Measurements from ENCODE around the gene NCOA5.

DNA sequence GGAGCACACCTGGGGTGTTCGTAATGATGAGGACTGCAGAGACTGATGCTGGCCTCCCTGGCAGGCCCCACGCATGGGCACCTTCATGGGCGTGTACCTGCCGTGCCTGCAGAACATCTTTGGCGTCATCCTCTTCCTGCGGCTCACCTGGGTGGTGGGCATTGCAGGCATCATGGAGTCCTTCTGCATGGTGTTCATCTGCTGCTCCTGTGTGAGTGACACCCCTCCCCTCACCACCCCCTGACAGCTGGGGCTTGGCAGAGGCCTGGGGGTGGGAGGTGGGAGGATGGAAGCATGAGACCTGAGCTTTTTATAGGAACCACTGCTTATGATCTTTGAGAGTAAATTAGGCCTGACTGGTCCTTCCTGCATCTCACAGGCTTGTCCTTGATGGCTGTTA is 54.0 kb downstream of the NCOA5 start:
- TF ChIP-seq, protein P1, sequence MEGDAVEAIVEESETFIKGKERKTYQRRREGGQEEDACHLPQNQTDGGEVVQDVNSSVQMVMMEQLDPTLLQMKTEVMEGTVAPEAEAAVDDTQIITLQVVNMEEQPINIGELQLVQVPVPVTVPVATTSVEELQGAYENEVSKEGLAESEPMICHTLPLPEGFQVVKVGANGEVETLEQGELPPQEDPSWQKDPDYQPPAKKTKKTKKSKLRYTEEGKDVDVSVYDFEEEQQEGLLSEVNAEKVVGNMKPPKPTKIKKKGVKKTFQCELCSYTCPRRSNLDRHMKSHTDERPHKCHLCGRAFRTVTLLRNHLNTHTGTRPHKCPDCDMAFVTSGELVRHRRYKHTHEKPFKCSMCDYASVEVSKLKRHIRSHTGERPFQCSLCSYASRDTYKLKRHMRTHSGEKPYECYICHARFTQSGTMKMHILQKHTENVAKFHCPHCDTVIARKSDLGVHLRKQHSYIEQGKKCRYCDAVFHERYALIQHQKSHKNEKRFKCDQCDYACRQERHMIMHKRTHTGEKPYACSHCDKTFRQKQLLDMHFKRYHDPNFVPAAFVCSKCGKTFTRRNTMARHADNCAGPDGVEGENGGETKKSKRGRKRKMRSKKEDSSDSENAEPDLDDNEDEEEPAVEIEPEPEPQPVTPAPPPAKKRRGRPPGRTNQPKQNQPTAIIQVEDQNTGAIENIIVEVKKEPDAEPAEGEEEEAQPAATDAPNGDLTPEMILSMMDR (IDR thresholded peaks at IDR 0.05): no peak
- TF ChIP-seq EZH2phosphoT487 (IDR thresholded peaks at IDR 0.05): no peak
- TF ChIP-seq EZH2 (IDR thresholded peaks at IDR 0.05): no peak
